ENCODE data around the gene UGT1A9.

UGT1A9 gene

GRCh38 chr2:233772153-233772552 lies 100.5 kb downstream of the UGT1A9 start:
- TF ChIP-seq TAF1 (IDR thresholded peaks at IDR 0.05; ENCODE audit: borderline replicate concordance, insufficient read depth, low read length) = no peak
- no peak for TF ChIP-seq SIN3A (IDR thresholded peaks at IDR 0.05; ENCODE audit: borderline replicate concordance, insufficient read depth, low read length)
- no peak for TF ChIP-seq FOXP2 (optimal IDR thresholded peaks at IDR 0.05; ENCODE audit: borderline replicate concordance, extremely low read depth, extremely low read length, insufficient read depth)
- no peak for TF ChIP-seq REST (IDR thresholded peaks at IDR 0.05; ENCODE audit: insufficient read depth in 1 of 2, low read depth in 2 of 2, low read length in 2 of 2)
- no peak for TF ChIP-seq POLR2AphosphoS5 (IDR thresholded peaks at IDR 0.05; ENCODE audit: low read depth, low read length)

GRCh38 chr2:233772583-233772982 lies 100.9 kb downstream of the UGT1A9 start:
- TF ChIP-seq POLR2AphosphoS5 (IDR thresholded peaks at IDR 0.05; ENCODE audit: low read depth, low read length) (no peak), TAF1 (IDR thresholded peaks at IDR 0.05; ENCODE audit: borderline replicate concordance, insufficient read depth, low read length) (no peak), SIN3A (IDR thresholded peaks at IDR 0.05; ENCODE audit: borderline replicate concordance, insufficient read depth, low read length) (no peak), REST (IDR thresholded peaks at IDR 0.05; ENCODE audit: insufficient read depth in 1 of 2, low read depth in 2 of 2, low read length in 2 of 2) (no peak), FOXP2 (optimal IDR thresholded peaks at IDR 0.05; ENCODE audit: borderline replicate concordance, extremely low read depth, extremely low read length, insufficient read depth) (no peak)

GRCh38 chr2:233773854-233774253 lies 102.2 kb downstream of the UGT1A9 start:
- TF ChIP-seq POLR2AphosphoS5 (IDR thresholded peaks at IDR 0.05; ENCODE audit: low read depth, low read length) = no peak
- no peak for TF ChIP-seq FOXP2 (optimal IDR thresholded peaks at IDR 0.05; ENCODE audit: borderline replicate concordance, extremely low read depth, extremely low read length, insufficient read depth)
- no peak for TF ChIP-seq TAF1 (IDR thresholded peaks at IDR 0.05; ENCODE audit: borderline replicate concordance, insufficient read depth, low read length)
- no peak for TF ChIP-seq REST (IDR thresholded peaks at IDR 0.05; ENCODE audit: insufficient read depth in 1 of 2, low read depth in 2 of 2, low read length in 2 of 2)
- no peak for TF ChIP-seq SIN3A (IDR thresholded peaks at IDR 0.05; ENCODE audit: borderline replicate concordance, insufficient read depth, low read length)

- no peak for TF ChIP-seq SIN3A (IDR thresholded peaks at IDR 0.05; ENCODE audit: borderline replicate concordance, insufficient read depth, low read length)
- no peak for TF ChIP-seq TAF1 (IDR thresholded peaks at IDR 0.05; ENCODE audit: borderline replicate concordance, insufficient read depth, low read length)
- no peak for TF ChIP-seq FOXP2 (optimal IDR thresholded peaks at IDR 0.05; ENCODE audit: borderline replicate concordance, extremely low read depth, extremely low read length, insufficient read depth)
Measured at GRCh38 chr2:233775414-233775813, 103.7 kb downstream of the UGT1A9 start.

- TF ChIP-seq FOXP2 (optimal IDR thresholded peaks at IDR 0.05; ENCODE audit: borderline replicate concordance, extremely low read depth, extremely low read length, insufficient read depth) = no peak
- TF ChIP-seq POLR2AphosphoS5 (IDR thresholded peaks at IDR 0.05; ENCODE audit: low read depth, low read length) = no peak
- TF ChIP-seq TAF1 (IDR thresholded peaks at IDR 0.05; ENCODE audit: borderline replicate concordance, insufficient read depth, low read length) = no peak
- no peak for TF ChIP-seq SIN3A (IDR thresholded peaks at IDR 0.05; ENCODE audit: borderline replicate concordance, insufficient read depth, low read length)
- TF ChIP-seq REST (IDR thresholded peaks at IDR 0.05; ENCODE audit: insufficient read depth in 1 of 2, low read depth in 2 of 2, low read length in 2 of 2) = no peak
Measured at GRCh38 chr2:233778030-233778429, 106.3 kb downstream of the UGT1A9 start, which contains the start of gene MROH2A. Gene MROH2A (plus strand): TSS chr2:233778330. CDS start chr2:233779359, 1,029 bp downstream.
